GM21390 (cell line): ENCODE data around the gene WNT4.
"Not testable (repeated sequence)": the region's sequence is repeated elsewhere in the genome, so short reads cannot be mapped to it uniquely, and the experiment has no call there.

Source experiments
- ATAC-seq: cut with Tn5 transposase; IDR thresholded peaks from one replicate; pipeline ENCODE4 v1.9.1; 2021; ENCODE audit not compliant: unreplicated experiment

Gene WNT4

DNA sequence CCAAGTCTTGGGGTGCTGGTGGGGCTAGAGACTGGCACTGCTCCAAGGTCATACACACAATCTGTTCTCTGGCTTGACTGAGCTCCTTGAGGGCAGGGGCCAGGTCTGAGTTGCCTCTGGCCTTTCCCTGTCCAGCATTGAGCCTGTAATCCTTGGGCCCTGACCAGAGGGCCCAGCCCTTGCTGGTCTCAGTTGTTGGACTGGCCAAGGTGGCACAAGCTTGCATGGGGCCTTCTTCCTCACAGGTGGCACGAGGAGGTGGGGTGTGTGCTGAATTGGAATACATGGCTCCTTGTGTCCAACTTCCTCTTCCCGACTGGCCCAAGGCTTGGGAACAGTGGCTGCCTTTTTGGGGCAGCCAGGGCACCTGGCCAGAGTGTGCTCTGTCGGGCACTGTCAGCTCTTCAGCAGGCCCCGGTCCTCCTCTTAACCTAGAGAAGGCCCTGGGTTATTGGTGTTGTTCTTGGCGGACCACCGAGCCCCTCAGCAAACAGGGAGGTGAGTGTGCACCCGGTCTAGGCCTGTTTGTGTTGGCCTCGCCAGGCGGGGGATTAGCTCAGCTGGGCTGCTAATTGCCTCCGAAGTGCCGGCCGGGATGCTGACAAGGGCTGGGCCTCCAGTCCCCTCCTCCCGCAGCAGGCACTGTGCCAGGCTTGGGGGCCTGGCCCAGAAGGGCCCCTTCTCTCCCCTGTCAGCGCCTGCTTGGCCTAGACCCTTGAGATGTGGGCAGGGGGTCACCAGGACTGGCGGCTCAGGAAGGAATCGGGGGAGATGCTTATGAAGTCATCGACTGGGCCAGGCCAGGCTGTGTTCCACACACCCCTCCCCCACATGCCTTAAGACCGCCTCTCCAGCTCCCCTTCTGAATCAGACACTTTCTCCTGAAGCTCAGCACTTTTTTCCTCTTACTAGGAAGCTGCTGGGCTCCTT, 28.5 kb downstream of the WNT4 start:
- ATAC-seq, result no peak

DNA sequence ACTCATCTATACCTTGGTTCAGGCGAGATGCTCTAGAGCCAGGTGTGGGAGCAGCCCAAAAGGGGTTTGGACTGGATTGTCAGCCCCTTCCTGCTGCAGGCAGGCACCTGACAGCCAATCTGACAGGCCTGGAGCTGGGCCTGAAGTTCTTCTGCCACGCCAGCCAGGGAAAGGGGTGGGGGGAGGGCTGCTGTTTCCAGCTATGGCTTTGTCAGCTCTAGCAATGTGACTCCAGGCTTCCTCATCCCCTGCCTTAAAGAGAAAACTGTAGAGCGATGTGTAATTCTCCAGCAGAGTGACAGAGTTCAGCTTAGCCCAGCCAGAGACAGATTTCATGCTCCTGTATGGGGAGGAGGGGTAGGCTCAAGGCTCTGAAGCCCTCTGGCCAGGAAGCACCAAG, 30.3 kb downstream of the WNT4 start:
- no peak for ATAC-seq

- no peak for ATAC-seq
Measured at GRCh38 chr1:22111620-22112019, 31.3 kb downstream of the WNT4 start.

- ATAC-seq, result no peak
Measured at GRCh38 chr1:22111115-22111514, 31.8 kb downstream of the WNT4 start.

DNA sequence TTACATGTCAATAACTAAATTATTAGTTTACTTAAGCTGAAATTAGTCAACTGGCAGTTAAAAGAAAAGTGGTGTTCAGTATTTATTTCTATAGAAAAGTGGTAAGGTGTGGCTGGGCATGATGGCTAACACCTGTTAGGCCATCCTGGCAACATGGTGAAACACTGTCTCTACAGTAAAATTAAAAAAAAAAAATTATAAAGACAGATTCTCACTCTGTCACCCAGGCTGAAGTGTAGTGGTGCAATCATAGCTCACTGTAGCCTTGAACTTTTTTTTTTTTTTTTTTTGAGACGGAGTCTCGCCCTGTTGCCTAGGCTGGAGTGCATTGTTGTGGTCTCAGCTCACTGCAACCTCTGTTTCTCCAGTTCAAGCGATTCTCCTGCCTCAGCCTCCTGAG, 32.9 kb downstream of the WNT4 start:
- no peak for ATAC-seq

GRCh38 chr1:22108339-22109105, 34.4 kb downstream of the WNT4 start:
- ATAC-seq, result no peak

GRCh38 chr1:22107126-22107525, 35.8 kb downstream of the WNT4 start:
- no peak for ATAC-seq

DNA sequence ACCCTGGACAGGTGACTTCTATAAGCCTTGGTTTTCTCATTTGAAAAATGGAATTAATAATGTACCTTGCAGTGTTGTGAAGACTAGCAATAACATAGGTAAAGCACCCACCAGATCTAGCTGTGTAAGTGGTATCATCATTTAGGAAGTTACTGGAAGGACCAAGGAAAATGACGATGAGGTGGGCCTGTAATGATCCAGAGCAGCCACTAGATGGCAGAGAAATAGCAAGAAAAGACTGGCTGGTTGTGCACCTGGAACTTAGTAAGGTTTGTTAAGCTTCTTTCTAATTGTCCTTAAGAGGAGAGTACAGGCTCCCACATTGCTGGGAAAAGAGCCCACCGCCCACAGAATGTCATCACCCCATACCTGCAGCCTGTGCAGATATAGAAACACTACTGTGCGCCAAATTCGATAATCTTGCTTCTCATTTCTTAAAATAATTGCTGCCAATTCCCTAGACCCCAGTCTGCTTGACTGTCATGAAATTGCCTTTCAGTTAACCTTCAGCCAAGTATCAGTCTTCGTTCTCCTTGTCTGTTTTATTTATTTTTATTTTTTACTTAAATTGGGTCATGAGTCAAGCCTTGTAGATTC, 37.2 kb downstream of the WNT4 start:
- ATAC-seq, result no peak

- ATAC-seq, result no peak
Measured at GRCh38 chr1:22104865-22105437, 37.9 kb downstream of the WNT4 start.

DNA sequence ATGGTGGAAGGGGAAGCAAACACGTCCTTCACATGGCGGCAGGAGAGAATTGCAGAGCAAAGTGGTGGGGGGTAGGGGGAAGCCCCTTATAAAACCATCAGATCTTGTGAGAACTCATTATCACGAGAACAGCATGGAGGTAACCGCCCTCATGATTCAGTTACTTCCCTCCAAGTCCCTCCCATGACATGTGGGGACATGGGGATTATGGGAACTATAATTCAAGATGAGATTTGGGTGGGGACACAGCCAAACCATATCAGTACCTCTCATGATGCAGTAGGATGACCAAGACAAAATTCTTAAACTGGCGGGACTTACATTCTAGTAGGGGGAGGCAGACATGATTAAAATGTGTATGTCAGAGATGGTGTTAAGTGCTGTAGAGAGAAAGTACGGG, 38.8 kb downstream of the WNT4 start:
- no peak for ATAC-seq

- no peak for ATAC-seq
Measured at GRCh38 chr1:22102746-22103145, 40.2 kb downstream of the WNT4 start.

DNA sequence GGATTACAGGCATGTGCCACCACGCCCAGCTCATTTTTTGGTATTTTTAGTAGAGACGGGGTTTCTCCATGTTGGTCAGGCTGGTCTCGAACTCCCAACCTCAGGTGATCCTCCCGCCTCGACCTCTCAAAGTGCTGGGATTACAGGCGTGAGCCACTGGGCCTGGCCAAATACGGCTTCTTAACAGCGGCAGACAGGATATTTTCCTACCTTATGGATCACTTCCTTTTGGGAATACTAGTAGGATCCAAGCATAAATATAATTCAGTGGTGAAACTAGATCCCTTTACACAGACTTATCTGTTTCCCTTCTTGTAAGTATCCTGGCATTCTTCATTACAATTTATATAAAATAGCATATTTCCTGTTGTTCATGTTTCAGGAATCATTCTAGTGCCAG, 40.9 kb downstream of the WNT4 start:
- no peak for ATAC-seq

DNA sequence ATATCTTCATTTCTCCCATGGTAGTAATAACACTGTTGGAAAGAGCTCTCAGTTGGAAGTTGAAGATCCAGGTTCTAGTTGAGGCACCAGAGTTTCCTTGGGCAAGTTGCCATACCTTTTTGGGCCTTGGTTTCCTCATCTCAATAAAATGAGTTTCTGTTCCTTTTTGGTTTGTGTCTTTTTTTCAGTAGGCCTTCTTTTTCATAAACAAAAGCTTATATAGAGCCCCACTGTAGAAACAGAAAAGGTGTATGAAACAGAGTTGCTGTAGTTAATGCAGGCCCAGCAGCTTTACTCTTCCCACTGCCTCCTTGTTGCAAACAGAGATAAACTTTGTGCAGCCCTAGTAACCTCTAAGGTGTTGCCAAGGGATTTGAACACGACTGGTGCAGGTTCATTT, 41.7 kb downstream of the WNT4 start:
- no peak for ATAC-seq

DNA sequence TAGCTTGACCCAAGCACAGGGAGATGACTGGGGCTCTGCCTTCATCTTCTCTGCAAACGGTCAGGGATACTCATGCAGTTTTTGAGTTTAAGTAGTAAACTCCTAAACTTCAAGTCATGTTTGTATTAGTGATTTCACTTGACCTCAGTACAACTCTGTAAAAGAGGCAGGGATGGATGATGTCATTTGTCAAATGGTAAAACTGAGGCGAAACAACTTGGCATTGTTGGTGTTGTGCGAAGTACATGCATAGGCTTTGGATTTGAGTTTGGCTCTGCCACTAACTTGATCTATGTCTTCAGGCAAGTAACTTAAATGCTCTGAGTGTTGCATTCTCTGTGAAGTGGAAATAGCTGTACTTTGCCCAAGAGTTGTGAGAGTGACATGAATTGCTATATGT, 42.7 kb downstream of the WNT4 start:
- ATAC-seq, result no peak

DNA sequence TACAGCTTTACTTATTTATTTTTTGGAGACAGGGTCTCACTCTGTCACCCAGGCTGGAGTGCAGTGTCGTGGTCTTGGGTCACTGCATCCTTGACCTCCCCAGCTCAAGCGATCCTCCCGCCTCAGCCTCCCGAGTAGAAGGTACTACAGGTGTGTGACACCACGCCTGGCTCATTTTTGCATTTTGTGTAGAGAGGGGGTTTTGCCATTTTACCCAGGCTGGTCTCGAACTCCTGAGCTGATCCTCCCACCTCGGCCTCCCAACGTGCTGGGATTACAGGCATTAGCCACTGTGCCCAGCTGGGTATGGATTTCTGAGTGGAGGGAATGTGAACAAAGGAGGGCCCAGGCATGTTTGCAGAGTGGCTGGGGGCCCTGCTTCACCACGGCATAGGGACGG, 44.1 kb downstream of the WNT4 start:
- ATAC-seq, result no peak

- no peak for ATAC-seq
Measured at GRCh38 chr1:22096463-22096862, 46.4 kb downstream of the WNT4 start.

- ATAC-seq, result no peak
Measured at GRCh38 chr1:22096036-22096435, 46.9 kb downstream of the WNT4 start.

DNA sequence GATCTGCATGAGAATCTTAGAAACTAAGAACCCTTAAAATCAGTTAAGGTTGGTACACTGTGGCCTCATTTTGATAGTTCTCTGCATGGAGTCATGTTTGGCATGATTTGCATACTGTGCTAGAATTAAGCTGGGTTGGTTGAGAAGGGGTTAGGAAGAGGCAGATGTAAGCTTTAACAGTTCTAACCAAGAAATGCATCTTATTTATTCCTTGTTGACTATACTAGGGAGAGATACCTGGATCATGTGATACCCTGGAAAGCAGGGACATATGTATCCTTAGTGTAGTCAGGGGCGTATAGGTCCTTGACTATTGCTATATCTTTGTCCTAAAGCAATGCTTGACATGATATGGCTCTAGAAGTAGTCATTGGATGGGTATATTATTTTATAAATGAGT, 49.4 kb downstream of the WNT4 start:
- ATAC-seq, result no peak

DNA sequence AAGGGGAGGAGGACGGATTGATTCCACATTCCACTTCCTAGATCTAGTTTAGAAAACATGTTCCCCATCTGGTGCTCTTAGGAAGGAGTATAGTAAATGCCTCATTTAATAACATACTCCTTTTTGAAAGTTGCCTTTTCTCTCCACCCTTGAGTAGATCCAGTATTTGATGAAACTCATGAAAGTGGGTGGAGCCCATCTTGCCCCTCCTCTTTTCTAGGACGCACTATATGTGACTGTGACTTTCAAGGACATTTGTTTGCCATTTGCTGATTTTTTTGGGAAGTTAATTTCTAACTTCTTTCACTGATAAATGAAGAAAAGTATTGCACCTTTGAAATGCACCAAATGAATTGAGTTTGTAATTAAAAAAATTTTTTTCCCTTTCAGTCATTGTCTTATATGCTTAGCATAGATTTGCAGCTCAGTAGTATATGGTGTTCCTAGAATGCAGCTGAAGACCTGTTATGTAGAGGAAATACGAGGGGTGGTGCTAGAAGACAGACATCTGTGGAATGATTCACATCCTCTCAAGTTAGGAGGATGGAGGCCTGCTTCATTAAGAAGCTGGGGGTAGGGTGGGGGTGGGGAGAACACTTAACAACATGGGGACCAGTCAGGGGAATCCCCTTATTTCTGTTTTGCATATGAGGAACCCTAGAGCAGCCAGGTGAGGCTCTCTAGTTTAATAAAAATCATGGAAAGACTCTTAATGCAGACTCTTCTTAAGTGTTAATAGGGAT, 50.7 kb downstream of the WNT4 start:
- not testable (repeated sequence) for ATAC-seq

DNA sequence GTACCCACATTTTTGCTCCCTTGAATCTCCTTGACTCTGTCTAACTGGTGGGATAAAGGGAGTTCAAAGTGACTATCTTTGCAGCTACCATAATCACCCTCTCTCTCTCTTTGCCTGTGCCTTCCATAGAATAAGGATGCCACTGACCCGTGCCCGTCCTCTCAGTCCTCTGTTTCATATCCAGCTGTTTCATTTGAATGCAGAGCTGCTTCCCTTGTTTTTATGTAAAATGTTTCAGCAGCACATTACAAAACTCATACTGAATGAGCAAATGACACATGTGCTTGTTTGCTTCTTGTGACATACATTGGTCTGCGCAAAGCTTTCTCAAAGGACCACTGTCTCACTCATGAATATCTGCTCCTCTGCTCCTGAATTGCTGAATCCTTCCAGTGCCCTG, 52.0 kb downstream of the WNT4 start:
- ATAC-seq, result no peak

DNA sequence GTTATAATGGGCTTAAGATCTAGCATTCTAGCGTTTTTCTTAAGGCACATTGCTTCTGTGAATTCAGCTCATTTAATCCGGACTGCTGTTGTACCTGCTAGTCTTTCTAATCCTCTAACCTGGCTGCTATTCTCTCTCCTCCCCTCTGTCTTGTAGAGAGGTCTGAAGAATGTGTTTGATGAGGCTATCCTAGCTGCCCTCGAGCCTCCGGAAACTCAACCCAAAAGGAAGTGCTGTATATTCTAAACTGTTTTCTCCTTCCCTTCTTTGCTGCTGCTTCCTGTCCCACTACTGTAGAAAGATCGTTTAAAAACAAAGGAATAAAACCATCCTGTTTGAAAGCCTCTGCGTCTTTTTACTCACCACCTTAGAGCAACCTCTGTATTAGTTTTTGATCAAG, 53.1 kb downstream of the WNT4 start:
- ATAC-seq, result no peak
